ENCODE results near the gene ABT1.

DNA sequence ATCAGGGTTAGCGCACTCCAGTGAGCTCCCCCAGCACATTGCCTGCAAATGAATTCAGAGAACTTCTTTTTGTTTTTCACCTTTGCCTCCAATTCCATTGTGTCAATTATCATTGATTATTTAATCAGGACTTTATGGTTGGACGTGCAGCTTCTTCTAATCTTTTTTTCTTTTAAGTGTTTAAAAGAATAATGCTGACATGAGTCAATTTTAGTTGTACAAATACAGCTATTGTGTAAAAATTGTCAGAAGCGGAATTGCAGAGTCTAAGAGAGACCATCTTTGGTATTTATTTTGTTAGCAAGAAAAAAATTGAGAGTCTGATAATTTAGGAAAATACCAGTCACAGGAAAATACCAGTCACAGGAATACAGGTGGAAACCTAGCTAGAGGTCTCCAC, 5.5 kb downstream of the ABT1 start:
- TF ChIP-seq EZH2 (IDR thresholded peaks at IDR 0.05; ENCODE audit: low read depth) (no peak), CTCF (conservative IDR thresholded peaks at IDR 0.05) (no peak)
